GM12891 (cell line): ENCODE results near the gene NFKBIB.

Source experiments
- POLR2A ChIP-seq: IDR thresholded peaks from 2 replicates; pipeline ENCODE4 v1.6.1; 2011; ENCODE audit warnings: low read depth, low read length, control low read depth
- POLR2AphosphoS5 ChIP-seq: IDR thresholded peaks from 2 replicates; pipeline ENCODE4 v1.6.1; 2011; ENCODE audit warnings: low read depth, low read length, control low read depth
- SPI1 ChIP-seq: IDR thresholded peaks from 2 replicates; pipeline ENCODE4 v1.6.1; 2011; ENCODE audit warnings: low read depth, low read length, control low read depth
- TAF1 ChIP-seq: IDR thresholded peaks from 2 replicates; pipeline ENCODE4 v1.6.1; 2011; ENCODE audit warnings: low read depth, low read length, control low read depth

- no peak for TF ChIP-seq TAF1
- TF ChIP-seq POLR2A, result no peak
- no peak for TF ChIP-seq POLR2AphosphoS5
- no peak for TF ChIP-seq SPI1
Observed at GRCh38 chr19:38853214-38853613, 46.6 kb upstream of the NFKBIB start.
